COLO668 (cell line): Measurements from ENCODE around the gene ANKS6.

Experiments used
- DNase-seq: peaks from one replicate; lab custom pipeline; 2025; ENCODE audit not compliant: unreplicated experiment; lab: John Stamatoyannopoulos, UW

Gene ANKS6

GRCh38 chr9:98772364-98773155 is 23.8 kb downstream of the ANKS6 start:
- DNase-seq: no peak

GRCh38 chr9:98771209-98771874 is 25.0 kb downstream of the ANKS6 start:
- DNase-seq: no peak

- no peak for DNase-seq
Measured at GRCh38 chr9:98770717-98771116, 25.6 kb downstream of the ANKS6 start.

GRCh38 chr9:98768344-98768743 is 28.0 kb downstream of the ANKS6 start:
- DNase-seq: no peak

- no peak for DNase-seq
Measured at GRCh38 chr9:98767915-98768314, 28.4 kb downstream of the ANKS6 start.

GRCh38 chr9:98767196-98767595 is 29.2 kb downstream of the ANKS6 start:
- DNase-seq: no peak

GRCh38 chr9:98766586-98766985 is 29.8 kb downstream of the ANKS6 start:
- no peak for DNase-seq

- DNase-seq: no peak
Measured at GRCh38 chr9:98765256-98765655, 31.1 kb downstream of the ANKS6 start.

- DNase-seq: no peak
Measured at GRCh38 chr9:98763986-98764745, 32.2 kb downstream of the ANKS6 start.

GRCh38 chr9:98760231-98760630 is 36.1 kb downstream of the ANKS6 start:
- DNase-seq: no peak

- no peak for DNase-seq
Measured at GRCh38 chr9:98755006-98755618, 41.2 kb downstream of the ANKS6 start.

- no peak for DNase-seq
Measured at GRCh38 chr9:98751210-98751609, 45.1 kb downstream of the ANKS6 start.

GRCh38 chr9:98750364-98751060 is 45.8 kb downstream of the ANKS6 start:
- no peak for DNase-seq

GRCh38 chr9:98747476-98747875 is 48.9 kb downstream of the ANKS6 start:
- no peak for DNase-seq

- no peak for DNase-seq
Measured at GRCh38 chr9:98745470-98745869, 50.9 kb downstream of the ANKS6 start.

- no peak for DNase-seq
Measured at GRCh38 chr9:98743818-98744611, 52.3 kb downstream of the ANKS6 start.

- DNase-seq: no peak
Measured at GRCh38 chr9:98743329-98743728, 53.0 kb downstream of the ANKS6 start.

- DNase-seq: no peak
Measured at GRCh38 chr9:98742325-98743280, 53.8 kb downstream of the ANKS6 start.
